SW 1271 (cell line): ENCODE measurements around the gene IL33.

Experiments used
- DNase-seq, 2 experiments: peaks; one replicate each; lab custom pipeline; 2025; lab: John Stamatoyannopoulos, UW

IL33 gene

DNA sequence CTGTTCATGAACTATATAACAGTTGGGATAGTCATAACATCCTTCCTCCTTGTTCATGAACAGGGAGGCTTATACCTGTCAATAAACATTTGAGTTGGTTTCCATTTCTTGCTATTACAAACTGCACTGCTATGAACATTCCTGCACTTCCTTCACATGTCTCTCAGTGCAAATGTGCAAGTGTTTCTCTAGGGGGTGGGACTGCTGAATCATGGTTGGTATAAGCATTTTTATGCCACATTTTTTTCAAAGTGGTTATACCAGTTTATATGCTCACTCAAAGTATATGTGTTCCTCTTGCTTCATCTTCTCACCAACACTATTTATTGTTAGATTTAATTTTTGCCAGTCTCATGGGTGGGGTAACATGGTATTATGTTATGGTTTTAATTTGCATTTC lies 86.8 kb downstream of the IL33 start:
- DNase-seq, result no peak

DNA sequence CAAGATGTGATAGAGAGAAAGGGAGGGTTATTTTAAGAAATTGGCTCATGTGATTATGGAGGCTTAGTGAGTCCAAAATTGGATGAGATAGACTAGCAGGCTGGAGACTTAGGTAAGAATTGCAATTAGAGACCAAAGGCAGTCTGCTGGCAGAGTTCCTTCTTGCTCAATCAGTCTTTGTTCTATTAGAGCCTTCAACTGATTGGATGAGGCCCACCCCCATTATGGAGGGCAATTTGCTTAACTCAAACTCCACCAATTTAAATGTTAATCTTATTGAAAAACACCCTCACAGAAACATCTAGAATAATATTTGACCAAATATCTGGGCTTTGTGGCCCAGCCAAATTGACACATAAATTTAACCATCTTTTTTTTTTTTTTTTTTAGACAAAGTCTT lies 88.6 kb downstream of the IL33 start:
- DNase-seq, result no peak

DNA sequence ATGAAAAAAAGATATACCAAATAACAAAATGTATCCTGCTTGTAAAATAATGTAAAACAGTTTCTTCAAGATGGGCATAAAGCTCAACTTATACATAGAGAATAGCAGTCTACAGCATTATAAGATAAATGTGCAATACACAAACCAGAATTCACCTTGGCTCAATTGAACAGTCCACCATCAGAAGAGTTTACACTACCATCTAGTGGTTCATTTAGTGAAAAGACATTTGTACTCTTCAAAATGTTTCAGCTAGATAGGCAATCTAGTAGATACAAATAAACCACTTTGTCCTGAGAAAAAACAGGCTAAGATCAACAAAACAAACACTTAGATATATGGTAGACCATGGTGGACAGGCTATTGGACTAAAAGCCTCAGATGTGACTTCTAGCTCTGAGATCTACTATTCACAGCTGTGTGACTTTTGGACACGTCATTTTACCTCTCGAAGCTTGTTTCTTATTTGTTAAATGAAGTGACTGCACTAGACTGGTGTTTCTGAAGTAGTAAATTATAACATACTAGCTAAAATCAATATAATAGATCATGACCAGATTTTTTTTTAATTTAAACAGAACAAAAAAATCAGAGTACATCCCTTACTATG lies 90.5 kb downstream of the IL33 start:
- peak in 1 of 2 experiments; percentile 26 for DNase-seq
